HG03196 (cell line): ENCODE data around the gene EYA4.

Experiments
- ATAC-seq: cut with Tn5 transposase; IDR thresholded peaks from one replicate; pipeline ENCODE4 v1.9.1; 2021; ENCODE audit not compliant: unreplicated experiment

The EYA4 gene, protein sequence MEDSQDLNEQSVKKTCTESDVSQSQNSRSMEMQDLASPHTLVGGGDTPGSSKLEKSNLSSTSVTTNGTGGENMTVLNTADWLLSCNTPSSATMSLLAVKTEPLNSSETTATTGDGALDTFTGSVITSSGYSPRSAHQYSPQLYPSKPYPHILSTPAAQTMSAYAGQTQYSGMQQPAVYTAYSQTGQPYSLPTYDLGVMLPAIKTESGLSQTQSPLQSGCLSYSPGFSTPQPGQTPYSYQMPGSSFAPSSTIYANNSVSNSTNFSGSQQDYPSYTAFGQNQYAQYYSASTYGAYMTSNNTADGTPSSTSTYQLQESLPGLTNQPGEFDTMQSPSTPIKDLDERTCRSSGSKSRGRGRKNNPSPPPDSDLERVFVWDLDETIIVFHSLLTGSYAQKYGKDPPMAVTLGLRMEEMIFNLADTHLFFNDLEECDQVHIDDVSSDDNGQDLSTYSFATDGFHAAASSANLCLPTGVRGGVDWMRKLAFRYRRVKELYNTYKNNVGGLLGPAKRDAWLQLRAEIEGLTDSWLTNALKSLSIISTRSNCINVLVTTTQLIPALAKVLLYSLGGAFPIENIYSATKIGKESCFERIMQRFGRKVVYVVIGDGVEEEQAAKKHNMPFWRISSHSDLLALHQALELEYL

DNA sequence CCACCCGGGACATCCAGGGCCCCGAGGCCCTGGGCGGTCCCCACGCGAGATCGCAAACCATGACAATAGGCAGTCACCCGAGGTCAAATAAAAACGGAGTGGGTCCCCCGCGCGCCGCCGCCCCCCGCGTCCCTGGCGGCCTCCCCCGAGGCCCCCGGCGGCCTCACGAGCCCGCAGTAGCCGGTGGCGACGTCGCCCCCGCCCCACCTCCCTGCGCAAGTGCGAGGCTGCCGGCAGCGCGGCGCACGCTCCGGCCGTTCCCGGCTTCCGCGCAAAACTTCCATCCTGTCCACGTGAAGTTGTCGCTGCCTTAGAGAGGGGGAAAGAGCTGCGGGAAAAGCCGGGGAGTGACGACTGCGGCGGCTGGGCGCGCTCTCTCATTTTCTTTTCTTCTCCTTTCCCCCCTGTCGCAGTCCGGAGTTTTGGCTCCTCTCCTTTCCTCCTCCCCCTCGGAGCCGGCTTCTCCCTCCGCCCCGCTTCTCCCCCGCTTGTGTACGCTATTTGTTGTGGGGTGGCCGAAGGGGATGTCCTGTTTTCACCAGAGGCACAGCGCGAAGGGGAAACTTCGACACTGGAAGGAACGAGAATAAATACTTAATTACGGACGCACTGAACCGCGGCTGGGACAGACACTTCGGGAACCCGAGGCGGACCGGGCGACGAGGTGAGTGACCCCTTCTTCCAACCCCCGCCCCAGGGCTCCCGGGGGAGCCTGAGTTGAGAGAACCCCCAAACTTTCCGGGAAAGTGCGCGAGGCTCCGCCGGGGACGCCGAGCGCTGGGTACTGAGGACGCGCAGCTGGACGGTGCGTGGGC is at the start of gene EYA4:
EYA4 (plus strand) TSS at position 272 of the 815 bp plus-strand sequence. CDS start 33,424 bp downstream, outside the sequence.
- no peak for ATAC-seq

DNA sequence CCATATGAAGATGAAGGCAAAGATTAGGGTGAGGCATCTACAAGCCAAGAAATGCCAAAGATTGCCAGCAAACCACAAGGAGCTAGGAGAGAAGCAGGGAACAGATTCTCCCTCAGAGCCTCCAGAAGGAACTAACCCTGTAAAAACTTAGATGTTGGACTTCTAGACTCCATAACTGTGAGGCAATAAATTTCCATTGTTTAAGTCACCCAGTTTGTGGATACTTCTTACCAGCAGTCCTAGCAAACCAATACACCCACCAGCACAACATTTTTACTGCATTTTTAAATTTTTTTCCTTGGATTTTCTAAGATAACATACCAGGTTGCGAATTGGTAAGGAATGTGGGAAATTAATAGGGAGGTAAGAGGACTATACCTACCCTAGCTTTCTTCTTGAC is 47.8 kb upstream of the EYA4 start:
- ATAC-seq: no peak

DNA sequence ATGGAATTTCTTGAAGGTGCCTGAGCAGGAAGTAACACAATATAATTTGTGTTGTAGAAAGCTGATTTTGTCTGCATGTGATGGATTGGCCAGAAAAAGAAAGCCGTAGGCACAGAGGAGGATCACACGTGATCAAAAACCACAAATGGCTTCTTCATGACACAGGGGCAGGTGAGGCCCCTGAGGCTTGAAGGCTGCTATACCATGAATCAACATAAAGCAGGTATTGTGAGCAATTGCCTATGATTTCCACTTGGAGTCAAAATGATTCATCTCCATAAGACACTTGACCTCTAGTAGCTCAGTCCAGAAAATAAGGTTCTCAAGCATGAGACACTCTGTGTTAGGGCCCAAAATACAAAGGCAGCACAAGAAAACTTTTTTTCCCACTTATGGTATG is 42.4 kb upstream of the EYA4 start:
- no peak for ATAC-seq

DNA sequence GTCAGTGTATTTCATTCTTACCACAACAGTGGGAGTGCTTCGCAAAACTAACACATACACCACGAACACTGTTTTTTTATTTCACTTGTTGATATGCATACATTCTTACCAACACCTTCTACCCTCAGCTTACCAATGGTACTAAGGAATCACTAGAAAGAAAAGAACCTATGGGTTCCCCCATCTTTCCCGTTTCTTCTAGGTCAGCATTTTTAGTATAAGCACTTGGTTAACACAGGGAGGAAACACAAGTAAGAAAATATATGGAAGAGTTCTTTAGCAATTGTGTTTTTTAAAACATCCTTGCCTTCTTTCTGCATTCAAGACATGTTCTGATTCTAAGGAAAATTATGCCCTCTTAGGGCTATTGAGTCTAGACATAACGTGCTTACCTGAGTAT is 39.9 kb upstream of the EYA4 start:
- no peak for ATAC-seq

DNA sequence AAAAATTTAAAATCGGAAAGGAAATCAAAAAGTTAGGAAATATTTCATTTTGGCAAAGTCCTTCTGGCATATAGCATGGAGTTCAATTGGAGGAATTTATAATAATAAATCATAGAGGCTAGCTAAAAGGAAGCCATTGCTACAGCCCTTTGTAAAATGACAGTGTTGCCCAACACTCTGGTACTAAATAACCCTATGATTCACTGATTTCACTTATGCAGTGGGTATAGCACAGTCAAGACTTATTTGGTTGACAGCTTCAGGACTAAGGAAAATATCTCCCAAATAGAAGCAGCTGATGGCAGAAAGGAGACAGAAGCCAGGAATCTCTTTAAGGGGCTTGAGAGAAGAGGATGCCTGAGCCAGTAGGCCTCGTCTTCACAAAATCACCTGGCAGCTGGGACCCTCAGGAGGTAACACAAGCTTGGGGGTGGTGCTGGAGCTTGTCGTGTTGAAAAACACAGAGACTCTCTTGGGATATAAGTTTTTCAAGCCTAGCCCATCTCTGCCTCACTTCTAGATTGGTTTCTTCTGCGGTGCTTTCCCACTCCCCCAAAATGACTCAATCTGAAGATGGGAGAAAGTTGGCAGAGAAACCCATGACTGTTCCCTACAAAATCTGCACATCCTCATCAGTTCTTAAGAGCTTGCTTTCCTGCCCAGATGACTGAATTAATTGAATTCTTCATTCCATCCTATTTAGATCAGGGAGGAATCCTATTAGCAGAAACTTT is 38.4 kb upstream of the EYA4 start:
- ATAC-seq: no peak

DNA sequence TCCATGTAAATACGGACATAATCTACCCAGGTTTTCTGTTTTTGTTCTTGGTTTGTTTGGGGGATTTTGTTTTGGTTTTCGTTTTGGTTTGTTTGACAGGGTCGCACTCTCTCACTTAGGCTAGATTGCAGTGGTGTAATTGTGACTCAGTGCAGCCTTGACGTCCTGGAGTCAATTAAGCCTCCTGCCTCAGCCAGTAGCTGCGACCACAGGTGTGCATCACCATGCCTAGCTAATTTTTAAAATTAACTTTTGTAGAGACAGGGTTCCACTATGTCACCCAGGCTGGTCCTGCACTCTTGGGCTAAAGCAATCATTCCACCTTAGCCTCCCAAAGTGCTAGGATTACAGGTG is 37.8 kb upstream of the EYA4 start:
- ATAC-seq: no peak

DNA sequence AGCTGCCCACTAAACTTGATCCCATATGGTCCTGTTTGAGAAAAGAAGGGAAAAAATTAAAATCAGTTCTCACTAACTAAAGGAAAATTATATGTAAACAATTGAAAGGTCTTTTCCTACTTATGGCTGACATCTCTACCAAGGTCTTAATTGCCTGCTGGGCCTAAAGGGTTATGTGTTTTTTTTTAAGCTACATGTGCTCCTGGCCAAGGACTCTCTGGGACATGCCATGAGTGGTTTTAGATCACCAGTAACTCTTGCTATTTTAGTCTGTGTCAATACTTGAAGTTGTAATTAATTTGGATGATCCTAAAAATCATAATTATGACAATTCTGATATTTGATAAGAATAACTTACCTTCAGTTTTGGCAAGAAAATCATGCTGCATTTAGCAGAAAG is 35.9 kb upstream of the EYA4 start:
- ATAC-seq: no peak

DNA sequence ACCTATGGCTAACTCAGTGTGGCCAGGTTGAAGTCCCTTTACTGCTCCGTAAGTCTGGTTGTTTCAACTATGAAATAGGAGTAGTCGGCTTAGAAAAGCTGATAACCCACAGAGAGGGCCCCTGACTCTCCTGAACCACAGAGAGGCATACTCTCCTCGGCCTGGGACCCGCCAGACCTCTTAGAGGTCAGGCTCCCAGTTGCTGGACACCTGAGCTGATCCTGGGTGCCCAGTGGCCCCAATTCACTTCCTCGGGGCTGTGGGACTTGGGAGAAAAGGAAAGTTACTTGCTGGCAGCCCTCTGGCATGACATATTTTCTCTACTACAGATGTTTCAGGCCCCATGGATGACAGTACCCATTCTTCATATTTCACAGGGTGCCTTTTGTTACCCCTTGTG is 34.2 kb upstream of the EYA4 start:
- ATAC-seq: no peak

DNA sequence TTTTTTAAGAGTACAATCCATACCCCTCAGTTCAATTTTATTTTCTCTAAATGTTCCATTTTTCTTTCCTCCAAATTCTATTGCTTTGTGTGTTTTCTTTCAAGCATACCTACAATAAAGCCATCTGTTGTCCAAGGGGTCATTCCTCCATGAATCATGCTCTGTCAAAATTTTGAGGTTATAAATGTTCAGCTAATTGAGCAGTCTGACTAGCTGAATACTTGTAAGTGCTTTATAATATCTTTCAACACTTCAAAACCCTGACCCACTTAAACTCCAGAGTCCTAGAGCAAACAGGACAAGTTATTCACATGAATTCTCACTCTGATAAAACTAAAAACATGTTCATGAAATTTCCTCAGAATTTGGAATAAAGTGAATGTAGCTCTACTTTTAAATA is 33.4 kb upstream of the EYA4 start:
- ATAC-seq: no peak

DNA sequence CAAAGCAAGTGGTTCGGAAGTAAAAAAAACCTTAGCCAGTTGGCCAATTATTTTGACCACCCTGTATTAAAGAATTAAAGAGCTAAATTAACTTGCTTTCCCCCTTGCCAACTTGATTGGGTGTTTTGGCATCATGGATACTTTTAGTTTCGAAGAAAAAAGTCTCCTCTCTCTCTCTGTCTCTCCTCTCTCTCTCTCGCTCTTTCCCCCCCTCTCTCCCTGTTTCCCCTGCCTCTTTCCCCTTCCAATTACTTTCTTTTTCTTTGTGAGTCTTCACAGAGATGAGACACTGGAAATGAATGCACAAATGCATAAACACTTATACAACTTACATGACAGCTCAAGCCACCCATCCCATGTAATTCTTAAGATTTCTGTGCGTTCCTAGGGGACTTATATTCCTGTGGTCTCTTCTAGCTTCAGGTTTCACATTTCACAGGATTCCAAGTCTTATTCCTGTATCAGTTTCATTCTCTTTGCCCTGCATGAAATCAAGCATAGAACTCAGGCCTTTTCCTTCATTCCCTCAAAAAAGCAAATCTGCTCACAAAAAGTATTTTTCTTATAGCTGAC is 32.9 kb upstream of the EYA4 start:
- ATAC-seq: no peak

DNA sequence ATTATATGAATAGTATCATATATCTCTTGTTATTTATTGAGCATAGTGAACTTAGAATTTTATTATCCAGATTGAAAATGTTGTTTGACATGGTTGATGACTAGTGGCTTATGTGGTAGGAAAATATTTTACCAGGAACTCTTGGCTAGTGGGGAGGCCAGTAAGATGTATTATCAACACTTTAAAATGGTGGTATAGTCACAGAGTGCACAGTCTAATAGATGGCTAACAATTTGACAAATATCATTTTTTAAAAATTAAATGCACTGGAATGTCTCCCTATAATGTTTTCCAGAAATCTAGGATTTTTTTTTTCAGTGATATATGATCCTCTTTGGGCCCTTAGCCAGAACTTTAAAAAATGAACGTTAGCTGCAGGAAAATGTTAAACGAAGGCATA is 26.9 kb upstream of the EYA4 start:
- ATAC-seq: no peak

DNA sequence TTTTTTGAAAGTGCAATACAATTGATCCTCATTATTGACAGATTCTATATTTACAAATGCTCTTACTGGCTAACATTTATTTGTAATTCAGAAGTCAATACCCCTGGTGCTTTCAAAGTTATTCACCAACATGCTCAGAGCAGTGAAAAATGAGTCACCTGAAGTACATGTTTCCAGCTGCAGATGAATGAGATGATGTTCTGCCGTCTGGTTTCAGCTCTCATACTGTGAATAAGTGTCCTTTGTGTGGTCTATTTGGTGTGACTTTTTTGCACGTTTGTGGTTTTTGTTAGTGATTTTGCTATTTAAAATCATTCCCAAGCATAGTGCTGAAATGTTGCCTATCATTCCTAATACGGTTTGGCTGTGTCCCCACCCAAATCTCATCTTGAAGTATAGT is 22.3 kb upstream of the EYA4 start:
- ATAC-seq: no peak

DNA sequence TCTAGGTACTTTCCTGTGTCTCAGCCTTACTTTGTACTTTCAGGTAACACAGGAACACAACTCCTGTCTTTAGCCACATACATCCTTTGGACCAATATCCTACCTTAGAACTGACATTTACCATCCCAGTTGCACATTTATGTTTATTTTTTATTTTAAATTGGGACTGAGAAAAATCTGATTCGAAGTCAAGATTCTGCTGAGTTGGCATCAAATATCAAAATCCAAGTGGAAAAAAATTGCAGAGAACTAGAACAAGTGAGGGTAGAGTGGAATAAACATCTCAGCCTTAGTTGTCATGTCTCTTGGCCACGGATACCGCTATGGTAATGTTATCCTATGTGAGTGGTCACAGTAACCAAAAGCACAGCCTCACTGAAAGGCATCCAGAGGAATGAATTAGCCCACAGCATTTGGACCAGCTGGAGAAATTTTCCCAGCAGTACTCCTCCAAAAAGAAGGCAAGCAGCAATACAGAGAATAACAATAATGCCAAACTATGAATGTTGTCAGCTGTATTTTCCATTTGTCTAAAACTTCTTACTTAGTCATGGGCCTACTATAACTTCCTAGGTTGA is 17.6 kb upstream of the EYA4 start:
- ATAC-seq: no peak

DNA sequence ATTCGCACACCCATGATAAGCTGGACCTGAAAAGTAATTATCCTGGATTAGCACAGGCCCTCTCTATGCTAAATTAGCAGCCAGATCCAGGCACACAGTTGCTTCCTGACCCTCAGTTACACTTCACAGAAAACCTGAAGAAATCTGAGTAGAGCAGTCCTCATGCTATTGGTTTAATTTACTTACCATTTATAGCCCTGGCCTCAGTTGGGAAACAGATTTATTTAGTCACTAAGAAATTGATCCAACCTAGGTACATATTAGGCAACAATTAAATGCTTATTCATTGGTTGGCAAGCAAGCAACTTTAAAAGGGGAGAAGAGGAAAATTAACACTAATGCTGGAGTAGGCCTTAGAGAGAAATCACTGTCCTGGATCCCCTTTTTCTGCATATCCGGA is 15.6 kb upstream of the EYA4 start:
- no peak for ATAC-seq

DNA sequence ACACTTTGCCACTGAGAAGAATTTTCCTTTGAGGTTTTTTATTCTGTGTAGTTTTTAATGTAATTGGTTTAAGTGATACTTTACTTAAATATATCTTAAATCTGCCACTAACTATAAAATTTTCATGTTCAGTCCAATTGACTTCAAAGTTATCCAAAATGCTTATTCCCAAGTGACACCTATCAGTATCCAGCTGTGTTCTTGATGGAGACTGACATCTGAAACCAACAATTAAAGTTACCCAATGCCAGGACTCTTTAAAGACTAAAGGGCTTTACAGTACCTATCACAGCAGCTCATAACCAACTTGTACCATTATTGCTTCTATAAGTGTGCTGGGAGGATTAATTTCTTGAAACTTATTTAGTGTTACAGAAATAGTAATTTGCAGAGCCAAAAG is 13.8 kb upstream of the EYA4 start:
- ATAC-seq: no peak

DNA sequence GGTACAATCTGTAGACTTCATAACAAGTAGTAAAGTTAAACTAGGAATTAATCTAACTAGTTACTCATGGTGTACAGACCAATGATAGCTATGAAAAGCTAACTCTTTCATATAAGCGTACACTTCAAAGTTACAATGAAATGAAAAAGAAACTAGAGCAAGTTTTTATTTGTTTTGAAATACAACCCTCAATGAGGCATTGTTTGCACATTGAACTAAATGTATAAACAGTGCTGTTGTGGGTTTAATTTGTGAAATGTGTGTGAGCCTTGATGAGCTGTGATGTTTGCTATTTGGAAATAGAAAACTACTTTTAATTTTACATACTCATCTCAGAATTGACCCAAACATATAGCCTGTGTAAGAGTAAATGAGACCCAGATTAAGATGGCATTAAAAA is 11.1 kb upstream of the EYA4 start:
- ATAC-seq: no peak

DNA sequence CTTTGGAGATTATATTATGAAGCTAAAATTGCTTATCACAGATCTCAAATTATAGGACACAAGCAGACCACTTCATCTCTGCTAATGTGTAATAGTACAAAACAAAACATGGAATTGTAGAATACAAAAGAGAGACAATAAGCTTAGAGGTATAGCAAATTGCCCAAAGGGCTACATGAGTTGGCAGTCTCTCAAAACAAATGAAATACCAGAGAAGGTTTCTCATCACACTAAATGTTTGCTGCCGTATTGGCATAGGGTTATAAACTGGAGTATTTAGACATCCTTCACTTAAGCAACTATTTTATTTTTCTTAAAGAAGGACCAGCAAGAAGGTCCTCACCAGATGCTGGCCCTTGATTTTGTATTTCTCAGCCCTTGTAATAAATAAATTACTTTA is 5.9 kb upstream of the EYA4 start:
- ATAC-seq: no peak

DNA sequence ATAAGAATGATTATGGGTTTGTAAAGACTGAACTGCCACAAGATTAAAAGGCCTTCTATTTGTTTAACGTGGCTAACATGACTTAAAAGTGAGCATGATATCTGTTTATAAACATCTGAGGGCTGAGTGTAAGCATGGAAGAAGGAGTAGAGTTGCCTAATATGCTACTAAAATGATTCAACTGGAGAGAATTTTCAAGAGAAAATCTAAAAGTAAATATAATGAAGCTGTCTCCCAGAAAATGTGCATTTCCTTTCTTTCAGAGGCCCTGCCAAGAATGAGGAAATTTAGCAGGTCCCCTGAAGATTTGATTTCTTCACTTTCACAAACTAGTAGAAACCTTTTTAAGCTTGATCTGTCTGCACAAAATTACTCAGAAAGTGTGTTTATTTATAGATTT is 4.2 kb upstream of the EYA4 start:
- no peak for ATAC-seq

DNA sequence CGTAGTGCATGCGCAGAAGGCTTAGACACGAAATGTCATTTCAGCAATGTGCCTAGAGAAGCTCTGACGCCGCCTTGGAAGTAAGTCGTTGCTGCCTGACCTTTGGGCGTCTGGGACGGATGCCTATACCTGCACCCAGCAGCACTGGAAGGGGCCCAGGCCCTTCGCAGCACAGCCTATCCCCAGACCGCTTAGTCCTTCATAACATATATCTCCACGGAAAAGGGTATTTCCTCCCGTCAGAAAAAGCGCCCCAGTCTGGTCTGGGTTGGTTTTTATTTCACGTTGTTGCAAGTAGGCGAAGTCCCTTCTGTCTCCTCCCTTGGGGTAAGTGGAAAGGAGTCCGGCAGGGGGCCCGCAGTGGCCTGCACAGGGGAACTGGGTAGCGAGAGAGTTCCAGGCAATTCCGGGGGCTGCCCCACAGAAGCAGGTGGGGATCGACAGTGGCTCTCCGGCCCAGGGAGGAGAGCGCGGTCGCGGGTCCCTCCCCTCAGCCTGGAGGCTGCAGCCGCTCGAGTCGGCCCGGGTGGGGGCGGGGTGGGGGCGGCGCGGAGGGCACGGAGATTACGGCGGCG is 559 bp upstream of the EYA4 start:
- no peak for ATAC-seq

DNA sequence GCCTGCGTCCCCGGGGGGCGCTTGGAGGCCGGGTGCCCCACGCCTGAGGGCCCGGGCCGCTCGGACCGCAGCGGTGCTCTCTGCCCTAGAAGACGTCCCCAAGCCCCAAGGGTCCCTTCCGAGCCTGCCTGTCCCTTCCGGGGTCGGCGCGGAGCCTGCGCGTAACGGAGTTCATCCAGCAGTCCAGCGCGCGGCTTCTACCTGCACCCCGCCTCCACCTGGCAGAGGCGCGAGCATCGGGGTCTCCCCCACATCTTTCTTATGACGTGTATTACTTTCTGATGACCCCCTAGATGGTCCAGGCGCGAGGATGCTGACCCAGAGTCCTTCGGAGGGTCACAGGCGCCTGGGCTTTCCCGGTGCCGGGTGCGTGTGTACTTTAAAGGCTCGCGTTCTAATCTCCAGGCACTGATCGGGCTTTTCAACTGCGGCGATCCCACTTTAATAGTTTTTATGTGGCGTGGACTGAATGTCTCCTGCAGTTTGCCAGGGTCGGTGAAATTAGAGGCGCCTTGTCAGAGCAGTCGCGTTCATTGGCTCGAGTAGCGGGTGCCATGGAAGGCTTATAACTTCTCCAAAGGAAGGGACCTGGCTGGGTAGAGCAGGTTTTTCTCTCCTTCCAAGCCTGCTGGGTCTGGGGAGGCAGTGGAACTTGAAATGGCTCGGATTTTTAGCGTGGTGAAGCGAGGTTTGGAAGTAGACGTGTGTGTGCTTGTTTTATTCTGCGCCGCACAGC is 912 bp downstream of the EYA4 start:
- ATAC-seq: no peak
